HPDE6-E6E7 (cell line): ENCODE data around the gene RHOT1.
"Not testable (repeated sequence)": the region's sequence is repeated elsewhere in the genome, so short reads cannot be mapped to it uniquely, and the experiment has no call there.

Experiments
- DNase-seq: peaks from one replicate; pipeline ENCODE4 v3.0.0; 2011; ENCODE audit warnings: missing footprints; ENCODE audit errors: extremely low spot score

RHOT1 gene

GRCh38 chr17:32124985-32125847, 17.1 kb upstream of the RHOT1 start:
- DNase-seq, result no peak

- no peak for DNase-seq
These were observed 16.5 kb upstream of the RHOT1 start for GRCh38 chr17:32125848-32126153.

GRCh38 chr17:32126325-32126724, 16.0 kb upstream of the RHOT1 start:
- DNase-seq, result no peak

GRCh38 chr17:32126746-32127145, 15.6 kb upstream of the RHOT1 start:
- no peak for DNase-seq

- DNase-seq, result peak; percentile 83
These were observed 15.0 kb upstream of the RHOT1 start for GRCh38 chr17:32127158-32127897.

- not testable (repeated sequence) for DNase-seq
These were observed 13.8 kb upstream of the RHOT1 start for GRCh38 chr17:32128470-32128869.

- DNase-seq, result not testable (repeated sequence)
These were observed 6.7 kb upstream of the RHOT1 start for GRCh38 chr17:32135497-32136117.

GRCh38 chr17:32136856-32137255, 5.4 kb upstream of the RHOT1 start:
- DNase-seq, result no peak

- DNase-seq, result not testable (repeated sequence)
These were observed 2.8 kb upstream of the RHOT1 start for GRCh38 chr17:32139504-32139903.

GRCh38 chr17:32141258-32141657, 1.0 kb upstream of the RHOT1 start:
- no peak for DNase-seq

- no peak for DNase-seq
These were observed 644 bp upstream of the RHOT1 start for GRCh38 chr17:32141679-32142037.

GRCh38 chr17:32142857-32143526, 690 bp downstream of the RHOT1 start:
- peak; percentile 63 for DNase-seq

- DNase-seq, result no peak
These were observed 1.2 kb downstream of the RHOT1 start for GRCh38 chr17:32143527-32143870.

GRCh38 chr17:32144442-32144841, 2.1 kb downstream of the RHOT1 start:
- not testable (repeated sequence) for DNase-seq

- DNase-seq, result no peak
These were observed 6.0 kb downstream of the RHOT1 start for GRCh38 chr17:32148351-32148750.

GRCh38 chr17:32150358-32150757, 8.1 kb downstream of the RHOT1 start:
- DNase-seq, result no peak

- DNase-seq, result no peak
These were observed 9.8 kb downstream of the RHOT1 start for GRCh38 chr17:32152130-32152529.

- no peak for DNase-seq
These were observed 13.6 kb downstream of the RHOT1 start for GRCh38 chr17:32155896-32156295.

GRCh38 chr17:32156656-32157055, 14.4 kb downstream of the RHOT1 start:
- DNase-seq, result no peak

GRCh38 chr17:32157225-32157624, 14.9 kb downstream of the RHOT1 start:
- no peak for DNase-seq

GRCh38 chr17:32158870-32159585, 16.7 kb downstream of the RHOT1 start:
- DNase-seq, result no peak
